SK-N-SH (cell line): ENCODE results near the gene NKIRAS1. TPM values are rescaled to one million over a fixed set of nuclear protein-coding genes. Genes with fewer than 3 reads are reported as not detected.

ENCODE experiments used
- CTCF ChIA-PET: fragments of 300-600, 350-600 bp; formaldehyde crosslinking; extraction: SDS; loops from one replicate; lab custom pipeline; 2021; lab: Yijun Ruan, JAX
- POLR2A ChIA-PET: fragments of 350-600 bp; sonication (Branson Sonifier 250); formaldehyde crosslinking; extraction: SDS; loops from one replicate; lab custom pipeline; 2020; ENCODE audit warnings: antibody characterized with exemption, inconsistent platforms; lab: Yijun Ruan, JAX
- DNase-seq: peaks from one replicate; pipeline ENCODE4 v3.0.0; 2012
- H2AFZ ChIP-seq: fragments of 200-600 bp; sonication (generic); 2 replicates; pipeline ENCODE4 v1.8.1; 2016; ENCODE audit warnings: antibody characterized with exemption, mild to moderate bottlenecking, low read depth
- H3F3A ChIP-seq: fragments of 200-600 bp; sonication (generic); replicated peaks from 2 replicates; pipeline ENCODE3; 2016; ENCODE audit warnings: antibody characterized with exemption, mild to moderate bottlenecking; ENCODE audit not compliant: insufficient read depth
- H3K27ac ChIP-seq, 2 experiments: fragments of 200-500 bp in 1 of 2; fragments of 200-600 bp in 1 of 2; sonication (Bioruptor generic) in 1 of 2; sonication (generic), shearing (Covaris generic) in 1 of 2; 2 replicates each; pipeline versions ENCODE4 v1.5.1 to v1.6.1; 2014 to 2016; ENCODE audit warnings: low read depth in 2 of 2, inconsistent platforms in 1 of 2, low read length in 1 of 2, mild to moderate bottlenecking in 1 of 2, mixed read lengths in 1 of 2
- H3K27me3 ChIP-seq: fragments of 200-600 bp; sonication (generic), shearing (Covaris generic); 2 replicates; pipeline ENCODE4 v1.6.1; 2016; ENCODE audit warnings: mixed run types; ENCODE audit not compliant: insufficient read depth
- H3K36me3 ChIP-seq, 2 experiments: fragments of 200-500 bp in 1 of 2; fragments of 200-600 bp in 1 of 2; sonication (Bioruptor generic) in 1 of 2; sonication (generic) in 1 of 2; replicated peaks in 1 of 2; 2 replicates each; pipeline versions ENCODE3 to v1.5.1; 2014 to 2016; ENCODE audit warnings: low read length in 1 of 2, mild to moderate bottlenecking in 1 of 2; ENCODE audit not compliant: insufficient read depth in 2 of 2, control insufficient read depth in 1 of 2
- H3K4me1 ChIP-seq, 2 experiments: fragments of 200-500 bp in 1 of 2; fragments of 200-600 bp in 1 of 2; sonication (Bioruptor generic) in 1 of 2; sonication (generic), shearing (Covaris generic) in 1 of 2; 2 replicates each; pipeline versions ENCODE4 v1.5.1 to v1.6.1; 2014 to 2016; ENCODE audit warnings: low read depth in 1 of 2, low read length in 1 of 2, mixed run types in 1 of 2; ENCODE audit not compliant: insufficient read depth in 2 of 2, control insufficient read depth in 1 of 2
- H3K4me2 ChIP-seq: fragments of 200-600 bp; sonication (generic), shearing (Covaris generic); 2 replicates; pipeline ENCODE4 v1.6.1; 2017; ENCODE audit warnings: mixed run types
- H3K4me3 ChIP-seq, 2 experiments: fragments of 200-500 bp in 1 of 2; fragments of 200-600 bp in 1 of 2; sonication (Bioruptor generic) in 1 of 2; sonication (generic), shearing (Covaris generic) in 1 of 2; 2 replicates each; pipeline versions ENCODE4 v1.5.1 to v1.8.1; 2014 to 2016; ENCODE audit warnings: low read depth in 2 of 2, inconsistent platforms in 1 of 2, low read length in 1 of 2, mild to moderate bottlenecking in 1 of 2, mixed read lengths in 1 of 2, moderate library complexity in 1 of 2
- H3K79me2 ChIP-seq: fragments of 200-600 bp; sonication (generic); 2 replicates; pipeline ENCODE4 v1.8.1; 2017; ENCODE audit warnings: mild to moderate bottlenecking; ENCODE audit not compliant: insufficient read depth
- H3K9ac ChIP-seq: fragments of 200-600 bp; sonication (generic); 2 replicates; pipeline ENCODE4 v1.6.1; 2017; ENCODE audit warnings: mixed run types
- H3K9me2 ChIP-seq: fragments of 200-600 bp; sonication (generic); 2 replicates; pipeline ENCODE4 v1.6.1; 2017; ENCODE audit warnings: mixed run types
- H3K9me3 ChIP-seq: fragments of 200-600 bp; sonication (generic); 2 replicates; pipeline ENCODE4 v1.6.1; 2017; ENCODE audit warnings: mixed run types, mild to moderate bottlenecking, moderate library complexity
- H4K20me1 ChIP-seq: fragments of 200-600 bp; sonication (generic); 2 replicates; pipeline ENCODE4 v1.6.1; 2017; ENCODE audit warnings: mild to moderate bottlenecking, mixed run types; ENCODE audit not compliant: insufficient read depth
- CHD2 ChIP-seq: fragments of 150-350 bp; IDR thresholded peaks from 2 replicates; pipeline ENCODE4 v1.6.1; 2018; ENCODE audit warnings: low read length; ENCODE audit not compliant: partially characterized antibody
- ELF1 ChIP-seq: IDR thresholded peaks from 2 replicates; pipeline ENCODE4 v1.4.0; 2012
- EP300 ChIP-seq, 2 experiments: IDR thresholded peaks; 2 replicates each; pipeline versions ENCODE4 v1.4.0 to v1.6.1; 2012; ENCODE audit warnings: borderline replicate concordance in 1 of 2, low read depth in 1 of 2, low read length in 1 of 2
- FOSL2 ChIP-seq: IDR thresholded peaks from 2 replicates; pipeline ENCODE4 v1.4.0; 2012; ENCODE audit warnings: low read depth, mild to moderate bottlenecking, moderate library complexity, borderline replicate concordance
- FOXJ3 ChIP-seq: sonication (generic); formaldehyde crosslinking; IDR thresholded peaks from 2 replicates; pipeline ENCODE4 v1.5.1; 2020; ENCODE audit warnings: mild to moderate bottlenecking, missing genetic modification reagents
- GATA2 ChIP-seq: sonication (generic); formaldehyde crosslinking; IDR thresholded peaks from 2 replicates; pipeline ENCODE4 v1.5.0; 2020; ENCODE audit warnings: mild to moderate bottlenecking, missing genetic modification reagents
- JUND ChIP-seq: IDR thresholded peaks from 2 replicates; pipeline ENCODE4 v1.4.0; 2012
- MXI1 ChIP-seq: IDR thresholded peaks from 2 replicates; pipeline ENCODE4 v1.6.1; 2012; ENCODE audit warnings: mild to moderate bottlenecking, low read depth, low read length, improper control_type of control experiment
- NFIC ChIP-seq: IDR thresholded peaks from 2 replicates; pipeline ENCODE4 v1.4.0; 2012; ENCODE audit warnings: borderline replicate concordance
- NRF1 ChIP-seq: IDR thresholded peaks from 2 replicates; pipeline ENCODE4 v1.6.1; 2012; ENCODE audit warnings: low read depth, mild to moderate bottlenecking, low read length
- POLR2AphosphoS5 ChIP-seq: IDR thresholded peaks from 2 replicates; pipeline ENCODE4 v1.6.1; 2012; ENCODE audit warnings: low read depth, low read length
- RAD21 ChIP-seq: IDR thresholded peaks from 2 replicates; pipeline ENCODE4 v1.6.1; 2012; ENCODE audit warnings: mild to moderate bottlenecking, low read length
- SIN3A ChIP-seq: IDR thresholded peaks from 2 replicates; pipeline ENCODE4 v1.6.1; 2012; ENCODE audit warnings: low read depth, mild to moderate bottlenecking, low read length, moderate library complexity, borderline replicate concordance
- SMC3 ChIP-seq: IDR thresholded peaks from 2 replicates; pipeline ENCODE4 v1.6.1; 2012; ENCODE audit warnings: low read depth, low read length, improper control_type of control experiment
- TAF1 ChIP-seq: IDR thresholded peaks from 2 replicates; pipeline ENCODE4 v1.6.1; 2012; ENCODE audit warnings: low read depth, mild to moderate bottlenecking, low read length, moderate library complexity, borderline replicate concordance
- YY1 ChIP-seq: IDR thresholded peaks from 2 replicates; pipeline ENCODE4 v1.4.0; 2012; ENCODE audit warnings: low read depth, mild to moderate bottlenecking
- WGBS: methylation state at CpG from one replicate; pipeline ENCODE4 v1.1.6; 2017; ENCODE audit warnings: low lambda C conversion rate; 5-methylcytosine and 5-hydroxymethylcytosine counted together
- polyA plus RNA-seq, 3 experiments: library from polyadenylated mRNA; depleted of rRNA; stranded (reverse); fragments of >200 nt; gene quantifications; 2 replicates each; pipeline ENCODE4 v1.2.3, GENCODE V29; 2012
- TF ChIP-seq, protein P1 (sequence below): IDR thresholded peaks from 2 replicates; pipeline ENCODE4 v1.4.0; 2012; ENCODE audit warnings: low read depth, borderline replicate concordance
- TF ChIP-seq, protein P2 (sequence below): fragments of 150-350 bp; IDR thresholded peaks from 2 replicates; pipeline ENCODE4 v1.6.1; 2016; ENCODE audit warnings: mild to moderate bottlenecking, low read depth, low read length
- TF ChIP-seq, protein P3 (sequence below): fragments of 200-600 bp; sonication (generic); IDR thresholded peaks from 2 replicates; pipeline ENCODE4 v1.6.1; 2017; ENCODE audit warnings: antibody characterized with exemption, mild to moderate bottlenecking, moderate library complexity
- TF ChIP-seq, protein P4 (sequence below): IDR thresholded peaks from 2 replicates; pipeline ENCODE4 v1.4.0; 2012; ENCODE audit warnings: low read depth, borderline replicate concordance

NKIRAS1 gene
- polyA plus RNA-seq, 1 of the 3 experiments (the other 2 are of a cell fraction) = 8.1 TPM

DNA sequence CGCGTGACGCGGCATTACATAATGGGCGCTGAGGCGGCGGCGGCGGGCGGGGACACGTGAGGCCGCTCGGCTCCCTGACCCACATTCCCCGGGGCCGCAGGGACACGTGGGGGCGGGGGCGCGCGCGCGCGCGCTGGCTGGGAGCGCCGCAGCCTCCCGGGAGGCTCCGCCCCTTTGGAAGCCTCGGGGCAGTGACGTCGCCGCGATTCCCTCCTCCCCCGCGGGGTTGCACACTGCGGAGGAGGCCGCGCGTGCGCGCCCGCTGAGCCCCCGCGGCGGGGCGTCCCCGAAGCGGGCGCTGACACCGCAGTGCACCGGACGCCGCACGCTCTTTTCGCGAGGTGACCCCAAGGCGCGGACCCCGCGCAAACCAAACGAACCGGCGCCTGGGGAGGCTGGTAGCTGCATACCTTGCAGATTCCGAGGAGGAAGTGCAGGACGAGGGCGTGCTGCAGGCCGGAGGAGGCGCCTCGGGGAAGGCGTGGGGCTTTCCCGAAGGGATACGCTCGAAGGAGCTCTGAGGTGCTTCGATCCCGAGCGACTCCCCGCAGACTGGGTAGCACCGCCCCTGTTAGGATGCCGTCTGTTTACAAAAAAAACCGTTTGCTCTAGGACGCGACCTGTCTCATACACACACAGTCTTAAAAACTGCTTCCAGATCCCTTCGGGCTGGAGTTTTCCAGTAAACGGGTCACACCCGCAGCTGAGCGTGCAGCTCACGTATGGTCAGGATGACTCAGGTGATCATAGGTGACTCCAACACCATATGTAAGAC lies 29.3 kb upstream of the NKIRAS1 start (continued):
- no peak for TF ChIP-seq SMC3
- 0 out of 2 replicates have a peak, but pooled peaks have one; percentile 3 for TF ChIP-seq FOSL2
- peak; percentile 33; the same call in 1 of the 2 replicates for TF ChIP-seq POLR2AphosphoS5
- no peak for TF ChIP-seq GATA2 (CRISPR knock-in tag)
- TF ChIP-seq, protein P1, sequence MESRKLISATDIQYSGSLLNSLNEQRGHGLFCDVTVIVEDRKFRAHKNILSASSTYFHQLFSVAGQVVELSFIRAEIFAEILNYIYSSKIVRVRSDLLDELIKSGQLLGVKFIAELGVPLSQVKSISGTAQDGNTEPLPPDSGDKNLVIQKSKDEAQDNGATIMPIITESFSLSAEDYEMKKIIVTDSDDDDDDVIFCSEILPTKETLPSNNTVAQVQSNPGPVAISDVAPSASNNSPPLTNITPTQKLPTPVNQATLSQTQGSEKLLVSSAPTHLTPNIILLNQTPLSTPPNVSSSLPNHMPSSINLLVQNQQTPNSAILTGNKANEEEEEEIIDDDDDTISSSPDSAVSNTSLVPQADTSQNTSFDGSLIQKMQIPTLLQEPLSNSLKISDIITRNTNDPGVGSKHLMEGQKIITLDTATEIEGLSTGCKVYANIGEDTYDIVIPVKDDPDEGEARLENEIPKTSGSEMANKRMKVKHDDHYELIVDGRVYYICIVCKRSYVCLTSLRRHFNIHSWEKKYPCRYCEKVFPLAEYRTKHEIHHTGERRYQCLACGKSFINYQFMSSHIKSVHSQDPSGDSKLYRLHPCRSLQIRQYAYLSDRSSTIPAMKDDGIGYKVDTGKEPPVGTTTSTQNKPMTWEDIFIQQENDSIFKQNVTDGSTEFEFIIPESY = no peak
- TF ChIP-seq CHD2 = peak; percentile 71
- TF ChIP-seq FOXJ3 (CRISPR knock-in tag) = 0 out of 2 replicates have a peak, but pooled peaks have one; percentile 28
- no peak for TF ChIP-seq RAD21
- TF ChIP-seq, protein P2, sequence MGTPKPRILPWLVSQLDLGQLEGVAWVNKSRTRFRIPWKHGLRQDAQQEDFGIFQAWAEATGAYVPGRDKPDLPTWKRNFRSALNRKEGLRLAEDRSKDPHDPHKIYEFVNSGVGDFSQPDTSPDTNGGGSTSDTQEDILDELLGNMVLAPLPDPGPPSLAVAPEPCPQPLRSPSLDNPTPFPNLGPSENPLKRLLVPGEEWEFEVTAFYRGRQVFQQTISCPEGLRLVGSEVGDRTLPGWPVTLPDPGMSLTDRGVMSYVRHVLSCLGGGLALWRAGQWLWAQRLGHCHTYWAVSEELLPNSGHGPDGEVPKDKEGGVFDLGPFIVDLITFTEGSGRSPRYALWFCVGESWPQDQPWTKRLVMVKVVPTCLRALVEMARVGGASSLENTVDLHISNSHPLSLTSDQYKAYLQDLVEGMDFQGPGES = no peak
- TF ChIP-seq, all 33 proteins: peak for 16

DNA sequence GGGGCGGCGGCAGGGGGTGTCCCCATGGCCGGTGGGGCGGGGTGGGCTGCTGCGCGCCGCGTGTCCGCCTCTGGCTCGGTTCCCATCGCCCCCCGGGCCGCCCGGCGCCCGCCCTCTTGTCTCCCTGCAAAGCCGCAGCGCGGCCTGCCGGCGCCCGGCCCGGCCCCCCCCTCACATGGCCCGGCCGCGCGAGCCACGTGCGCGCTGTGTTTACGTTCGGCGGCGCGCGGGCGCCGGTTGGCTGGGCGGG lies 28.8 kb upstream of the NKIRAS1 start:
- no peak overlapping the region for H3K4me2 ChIP-seq
- peaks cover 0 to 11% of the 10 kb centered on the region in 2 experiments for H3K36me3 ChIP-seq
- no peaks in the 10 kb centered on the region for H3K9me2 ChIP-seq
- peaks cover 45% of the 10 kb centered on the region for H4K20me1 ChIP-seq
- peaks cover 47% of the 10 kb centered on the region for H3K79me2 ChIP-seq
- no peaks in the 10 kb centered on the region for H3K9me3 ChIP-seq
- no peak overlapping the region for H2AFZ ChIP-seq
- H3K4me1 ChIP-seq = peaks cover 15 to 27% of the 10 kb centered on the region in 2 experiments
- peak overlapping the region; percentile 48 to 84 for H3K4me3 ChIP-seq
- peak overlapping the region; percentile 80 for H3K9ac ChIP-seq
- ChIA-PET CTCF (no interaction called here), POLR2A (interaction anchor here (1.1 to 1.3 kb wide), 2 partner anchors 29 to 742 kb away, joined by 3 to 10 read pairs; partner anchors contain the start of genes NKIRAS1, RPL15 and UBE2E2)
- H3K27ac ChIP-seq = peak overlapping the region; percentile 61 to 86; a peak in 3 of 4 replicates
- no peak for DNase-seq
- peaks cover 14% of the 10 kb centered on the region for H3F3A ChIP-seq
- H3K27me3 ChIP-seq = no peaks in the 10 kb centered on the region
- no CpG with 5 or more reads among the region's 39 CpGs for WGBS
- TF ChIP-seq NRF1 = no peak
- peak; percentile 15; the same call in 1 of the 2 replicates for TF ChIP-seq NFIC
- peak; percentile 15; the same call in 1 of the 2 replicates for TF ChIP-seq TAF1
- TF ChIP-seq, protein P3, sequence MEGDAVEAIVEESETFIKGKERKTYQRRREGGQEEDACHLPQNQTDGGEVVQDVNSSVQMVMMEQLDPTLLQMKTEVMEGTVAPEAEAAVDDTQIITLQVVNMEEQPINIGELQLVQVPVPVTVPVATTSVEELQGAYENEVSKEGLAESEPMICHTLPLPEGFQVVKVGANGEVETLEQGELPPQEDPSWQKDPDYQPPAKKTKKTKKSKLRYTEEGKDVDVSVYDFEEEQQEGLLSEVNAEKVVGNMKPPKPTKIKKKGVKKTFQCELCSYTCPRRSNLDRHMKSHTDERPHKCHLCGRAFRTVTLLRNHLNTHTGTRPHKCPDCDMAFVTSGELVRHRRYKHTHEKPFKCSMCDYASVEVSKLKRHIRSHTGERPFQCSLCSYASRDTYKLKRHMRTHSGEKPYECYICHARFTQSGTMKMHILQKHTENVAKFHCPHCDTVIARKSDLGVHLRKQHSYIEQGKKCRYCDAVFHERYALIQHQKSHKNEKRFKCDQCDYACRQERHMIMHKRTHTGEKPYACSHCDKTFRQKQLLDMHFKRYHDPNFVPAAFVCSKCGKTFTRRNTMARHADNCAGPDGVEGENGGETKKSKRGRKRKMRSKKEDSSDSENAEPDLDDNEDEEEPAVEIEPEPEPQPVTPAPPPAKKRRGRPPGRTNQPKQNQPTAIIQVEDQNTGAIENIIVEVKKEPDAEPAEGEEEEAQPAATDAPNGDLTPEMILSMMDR = no peak
- TF ChIP-seq, protein P4, sequence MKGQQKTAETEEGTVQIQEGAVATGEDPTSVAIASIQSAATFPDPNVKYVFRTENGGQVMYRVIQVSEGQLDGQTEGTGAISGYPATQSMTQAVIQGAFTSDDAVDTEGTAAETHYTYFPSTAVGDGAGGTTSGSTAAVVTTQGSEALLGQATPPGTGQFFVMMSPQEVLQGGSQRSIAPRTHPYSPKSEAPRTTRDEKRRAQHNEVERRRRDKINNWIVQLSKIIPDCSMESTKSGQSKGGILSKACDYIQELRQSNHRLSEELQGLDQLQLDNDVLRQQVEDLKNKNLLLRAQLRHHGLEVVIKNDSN = no peak
- no peak for TF ChIP-seq MXI1
- no peak for TF ChIP-seq GATA2 (CRISPR knock-in tag)
- TF ChIP-seq, protein P2 = no peak
- TF ChIP-seq SIN3A = 0 out of 2 replicates have a peak, but pooled peaks have one; percentile 64
- TF ChIP-seq YY1 = no peak
- no peak for TF ChIP-seq ELF1
- no peak for TF ChIP-seq JUND
- no peak for TF ChIP-seq EP300 (IDR thresholded peaks at IDR 0.05; ENCODE audit: borderline replicate concordance in 1 of 2, low read depth in 1 of 2, low read length in 1 of 2)
- no peak for TF ChIP-seq RAD21
